Pons (tissue), 1 donor: ENCODE measurements around the gene EHD1.

Experiments used
- DNase-seq: peaks from one replicate; pipeline ENCODE4 v3.0.0-alpha.2; 2016; ENCODE audit warnings: low spot score

The EHD1 gene

GRCh38 chr11:64909653-64910343 is 31.4 kb upstream of the EHD1 start:
- DNase-seq: no peak

DNA sequence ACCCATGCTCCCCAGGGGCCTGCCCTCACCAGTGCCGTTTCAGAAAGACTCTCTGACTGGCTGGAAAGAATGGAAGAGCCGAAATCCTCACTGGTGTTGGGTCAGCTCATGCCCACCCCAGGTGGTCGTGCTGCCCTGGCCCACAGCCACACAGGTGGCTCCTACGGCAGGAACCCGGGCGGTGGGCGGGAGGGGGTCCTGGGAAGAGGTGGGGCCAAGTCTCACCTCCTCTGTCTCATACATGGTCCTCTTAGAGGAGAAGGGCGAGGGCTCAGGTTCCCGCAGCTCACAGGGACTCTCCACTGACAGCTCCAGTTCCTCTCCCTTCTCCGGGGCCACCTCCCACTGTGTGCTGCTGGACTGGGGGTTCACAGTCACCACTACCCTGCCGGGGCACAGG is 30.3 kb upstream of the EHD1 start:
- DNase-seq: no peak

DNA sequence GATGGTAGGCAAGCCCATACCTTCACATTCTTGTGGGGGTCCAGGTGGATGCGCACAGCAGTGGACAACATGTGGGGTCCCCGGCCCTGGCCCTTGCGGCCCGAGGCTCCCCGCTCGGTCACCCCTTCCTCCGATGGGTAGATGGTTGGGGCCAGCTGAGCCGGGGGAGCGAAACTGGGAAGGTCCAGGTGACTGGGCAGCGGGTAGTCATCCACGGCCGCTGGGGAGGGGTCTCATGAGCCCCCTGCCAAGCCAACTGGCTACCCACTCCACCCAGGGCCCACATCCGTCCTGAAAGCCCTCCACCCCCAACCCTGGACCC is 27.9 kb upstream of the EHD1 start:
- DNase-seq: no peak

DNA sequence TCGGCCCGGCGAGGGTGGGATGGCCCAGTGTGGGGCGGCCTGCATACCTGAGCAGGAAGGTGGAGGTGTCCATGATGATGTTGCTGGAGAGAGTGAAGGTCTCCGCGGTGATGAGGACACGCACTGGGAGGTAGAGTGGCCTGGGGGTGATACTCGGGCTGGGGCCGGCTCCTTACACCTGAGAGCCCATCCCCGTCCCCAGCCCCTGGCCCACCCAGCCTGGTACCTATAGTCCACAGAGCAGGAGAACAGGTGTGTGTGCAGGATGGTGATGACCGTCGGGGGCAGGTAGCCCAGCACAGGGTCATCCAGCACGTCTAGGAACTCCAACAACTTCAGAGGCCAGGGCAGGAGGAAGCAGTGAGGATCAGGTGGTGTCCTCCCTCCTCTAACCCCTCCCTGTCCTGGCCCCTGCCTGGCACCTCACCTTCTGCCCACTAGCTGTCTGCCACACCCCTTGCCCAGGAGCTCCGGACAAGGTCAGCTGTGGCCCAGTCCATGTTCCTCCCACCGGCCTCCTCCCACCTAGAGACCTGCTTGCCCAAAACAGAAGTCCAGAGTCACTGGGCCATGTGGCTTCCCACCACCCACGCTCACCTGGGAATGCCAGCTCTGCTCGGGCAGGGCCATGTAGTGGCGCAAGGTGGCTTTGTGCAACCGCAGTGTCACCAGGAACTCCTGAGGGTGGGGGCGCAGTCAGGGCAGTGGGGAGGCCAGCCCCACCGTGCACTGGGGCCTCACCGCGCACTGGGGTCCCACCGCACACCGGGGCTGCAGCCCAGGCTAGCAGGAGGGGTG is 27.3 kb upstream of the EHD1 start:
- DNase-seq: no peak

DNA sequence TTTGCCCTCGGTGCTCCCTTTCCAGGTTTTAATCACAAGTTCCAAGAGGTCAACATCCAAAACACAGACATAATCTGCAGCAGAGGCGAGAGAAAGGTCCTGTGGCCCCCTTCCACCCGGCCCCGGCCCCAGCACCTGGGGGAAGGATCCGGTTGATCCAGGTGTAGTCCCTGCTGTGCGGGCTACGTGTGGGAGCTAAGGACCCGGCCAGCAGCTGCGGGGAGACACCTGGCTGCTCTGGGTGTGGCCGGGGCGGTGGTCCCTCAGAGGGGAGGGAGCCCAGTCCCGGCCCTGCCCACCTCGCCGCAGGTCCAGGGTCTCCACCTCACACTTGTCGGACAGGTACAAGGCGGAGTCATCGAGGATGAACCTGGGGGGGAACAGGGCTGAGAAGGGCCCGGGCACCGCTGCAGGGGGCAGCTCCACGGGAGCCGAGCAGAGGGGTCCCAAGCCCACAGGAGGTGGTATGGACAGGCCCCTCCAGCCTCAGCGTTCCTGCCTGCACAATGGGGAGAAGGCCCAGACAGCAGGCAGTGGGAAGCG is 24.9 kb upstream of the EHD1 start:
- DNase-seq: no peak

DNA sequence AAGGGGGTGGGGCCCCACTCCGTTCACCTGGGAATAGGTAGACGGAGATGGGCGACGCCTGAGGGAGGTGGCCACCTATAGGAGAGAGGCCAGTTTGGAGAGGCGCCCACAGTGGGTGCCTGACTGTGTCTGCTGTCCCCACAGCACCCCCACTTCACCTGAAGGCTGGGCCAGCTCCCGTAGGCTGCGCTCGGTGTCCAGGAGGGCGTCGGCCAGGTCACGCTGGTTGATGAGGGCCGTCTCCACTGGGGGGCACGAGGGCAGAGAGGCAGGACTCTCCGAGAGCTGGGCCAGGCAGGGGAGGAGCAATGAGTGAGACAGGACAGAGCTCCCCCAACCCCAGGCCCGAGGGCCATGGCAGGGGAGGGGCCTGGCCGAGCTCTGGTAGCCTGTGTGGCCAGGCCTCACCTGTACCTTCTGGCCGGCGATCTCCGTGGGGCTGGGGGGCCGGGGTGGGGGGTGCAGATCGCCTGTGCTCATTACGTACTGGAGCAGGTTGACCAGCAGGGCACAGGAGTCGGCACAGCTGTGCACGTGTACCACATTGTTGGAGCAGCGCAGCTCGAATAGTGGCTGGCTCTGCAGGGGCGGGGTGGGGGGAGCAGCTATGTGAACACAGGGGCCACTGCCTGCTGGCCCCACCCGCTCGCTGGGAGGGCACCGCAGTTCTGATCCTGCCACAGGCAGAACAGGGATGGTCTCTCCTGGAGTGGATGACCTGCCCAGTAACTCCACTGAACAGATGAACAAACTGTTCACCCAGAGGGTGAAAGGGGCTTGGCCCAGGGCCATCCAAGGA is 23.9 kb upstream of the EHD1 start:
- no peak for DNase-seq

DNA sequence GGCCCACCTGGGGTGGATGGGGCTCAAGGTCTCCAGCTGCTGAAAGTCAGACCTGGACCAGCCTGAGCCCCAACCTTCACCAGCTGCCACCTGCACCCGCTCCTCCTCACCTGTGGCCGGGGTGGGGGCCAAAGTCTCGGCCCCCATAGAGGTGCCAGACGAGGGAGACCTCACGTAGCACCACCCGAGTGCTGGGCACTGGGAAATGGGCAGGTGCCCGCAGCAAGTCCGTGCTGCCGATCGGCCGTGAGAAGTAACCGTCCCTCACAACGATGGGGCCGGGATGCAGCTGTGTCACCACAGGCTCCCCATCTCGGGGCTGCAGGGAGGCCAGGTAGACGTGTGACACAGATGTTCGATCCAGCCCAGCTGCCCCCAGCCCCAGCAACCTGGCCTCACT is 22.4 kb upstream of the EHD1 start:
- no peak for DNase-seq

- no peak for DNase-seq
Measured at GRCh38 chr11:64900263-64900678, 21.9 kb upstream of the EHD1 start.

DNA sequence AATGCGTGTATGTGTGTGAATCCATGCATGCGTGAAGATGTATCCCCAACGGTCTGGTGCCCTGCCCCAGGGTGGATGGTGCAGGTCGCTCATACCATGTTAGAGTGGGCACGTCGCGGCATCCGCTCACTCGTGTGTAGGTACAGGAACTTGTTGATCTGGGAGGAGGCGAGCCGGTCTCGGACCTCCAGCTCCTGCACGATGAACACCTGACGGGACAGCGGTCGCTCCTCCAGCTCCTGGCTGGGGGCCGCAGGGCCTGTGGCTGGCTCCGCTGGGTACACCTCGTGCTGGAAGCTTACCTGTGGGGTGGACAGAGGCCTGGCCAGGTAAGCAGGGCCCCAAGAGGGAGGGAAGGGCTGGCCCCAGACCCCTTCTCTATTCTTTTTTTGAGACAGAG is 20.1 kb upstream of the EHD1 start:
- DNase-seq: no peak

GRCh38 chr11:64898076-64898445 is 19.6 kb upstream of the EHD1 start:
- no peak for DNase-seq

DNA sequence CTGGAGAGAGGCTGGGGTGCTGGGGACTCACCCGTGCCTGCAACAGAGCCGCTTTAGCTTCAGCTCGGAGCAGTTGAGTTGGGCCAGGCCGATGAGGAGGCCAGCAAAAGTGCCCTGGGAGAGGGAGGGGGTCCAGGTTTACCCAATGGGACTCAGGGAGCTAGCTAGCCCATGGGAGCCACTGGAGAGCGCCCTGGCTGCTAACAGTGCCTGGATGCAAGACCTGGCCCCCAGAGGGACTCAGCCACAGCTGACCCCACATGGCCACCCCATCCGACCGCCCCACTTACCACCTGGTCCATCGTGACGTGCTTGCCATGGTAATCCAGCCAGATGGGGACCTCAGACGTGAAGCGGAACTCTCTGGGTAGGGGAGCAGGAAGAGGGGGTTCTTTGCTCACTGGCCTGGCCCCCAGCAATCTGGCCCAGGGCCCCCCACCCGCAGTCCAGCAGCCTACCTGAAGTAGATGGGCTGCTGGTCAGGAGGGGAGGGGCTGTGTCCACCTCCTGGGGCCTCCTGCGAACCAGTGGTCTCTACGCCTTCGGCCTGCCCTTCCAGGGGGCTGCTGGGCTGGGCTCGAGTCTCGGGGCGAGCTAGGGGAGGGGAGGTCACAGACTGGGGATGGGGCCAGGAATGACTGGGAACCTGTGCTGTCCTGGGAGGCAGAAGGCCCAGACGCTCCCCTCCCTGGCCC is 19.1 kb upstream of the EHD1 start:
- no peak for DNase-seq

GRCh38 chr11:64896448-64897022 is 18.1 kb upstream of the EHD1 start:
- DNase-seq: no peak

DNA sequence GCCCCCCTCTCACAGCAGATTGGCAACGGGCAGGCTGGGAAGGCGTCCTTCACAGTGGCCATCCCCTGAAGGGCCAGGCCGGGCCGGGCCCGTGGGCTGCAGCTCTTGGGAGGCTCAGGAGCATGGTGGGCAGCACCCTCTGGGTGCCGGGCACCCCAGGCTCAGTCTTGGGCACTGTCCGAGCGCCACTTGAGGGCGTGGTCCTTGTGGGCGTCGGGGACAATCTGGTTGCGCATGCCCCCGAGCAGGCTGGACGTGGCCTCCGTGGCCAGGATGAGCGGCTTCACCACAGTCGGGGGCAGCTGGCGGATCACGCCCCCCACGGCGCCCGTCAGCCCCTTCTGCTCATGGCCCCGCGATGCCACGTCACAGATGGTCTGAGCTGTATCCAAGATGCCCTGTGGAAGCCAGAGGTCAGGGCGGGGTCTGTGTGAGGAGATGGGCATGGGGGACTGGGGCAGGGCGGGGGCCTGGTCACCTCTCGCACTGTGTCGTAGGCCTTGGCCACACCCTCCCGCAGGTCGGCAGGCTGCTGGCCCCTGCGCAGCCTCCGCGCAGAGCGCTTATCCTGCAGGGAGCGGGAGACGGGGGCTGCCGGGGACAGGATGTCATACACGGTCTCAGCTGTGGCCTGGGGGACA is 16.5 kb upstream of the EHD1 start:
- no peak for DNase-seq

DNA sequence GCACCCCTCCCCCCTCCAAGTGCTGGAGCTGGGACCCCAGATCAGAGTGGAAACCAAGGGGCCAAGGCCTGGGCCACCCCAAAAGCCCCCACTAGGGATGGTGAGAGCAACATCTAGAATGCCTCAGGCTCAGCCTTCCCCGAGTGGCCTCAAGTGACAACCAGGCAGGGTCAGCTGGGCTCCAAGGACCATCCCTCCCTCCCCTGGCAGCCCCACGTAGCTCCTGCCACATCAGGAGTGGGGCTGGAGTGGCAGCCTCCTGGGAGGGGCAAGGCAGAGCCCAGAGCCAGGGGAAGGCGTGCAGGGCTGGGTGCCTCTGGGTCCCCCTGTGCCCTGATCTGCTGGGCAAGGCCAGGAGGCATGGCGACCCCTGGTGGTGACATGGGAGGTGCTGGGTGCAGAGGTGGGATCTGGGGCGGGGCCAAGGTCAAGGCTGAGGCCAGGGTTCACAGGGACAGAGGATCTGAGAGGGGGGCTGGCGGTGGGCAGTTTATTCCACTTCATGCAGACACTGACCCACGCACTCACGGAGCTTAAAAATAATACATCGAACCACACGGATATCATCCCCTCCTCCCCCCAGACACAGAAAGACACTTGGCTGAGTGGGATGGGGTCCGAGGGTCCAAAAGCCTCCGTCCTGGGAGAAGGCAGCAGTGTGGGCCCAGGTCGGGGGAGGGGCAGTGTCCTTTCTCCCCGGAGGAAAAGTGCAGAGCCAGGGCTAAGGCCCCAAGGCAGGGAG is 15.8 kb upstream of the EHD1 start:
- DNase-seq: peak; percentile 59

- no peak for DNase-seq
Measured at GRCh38 chr11:64893194-64894069, 15.0 kb upstream of the EHD1 start.

DNA sequence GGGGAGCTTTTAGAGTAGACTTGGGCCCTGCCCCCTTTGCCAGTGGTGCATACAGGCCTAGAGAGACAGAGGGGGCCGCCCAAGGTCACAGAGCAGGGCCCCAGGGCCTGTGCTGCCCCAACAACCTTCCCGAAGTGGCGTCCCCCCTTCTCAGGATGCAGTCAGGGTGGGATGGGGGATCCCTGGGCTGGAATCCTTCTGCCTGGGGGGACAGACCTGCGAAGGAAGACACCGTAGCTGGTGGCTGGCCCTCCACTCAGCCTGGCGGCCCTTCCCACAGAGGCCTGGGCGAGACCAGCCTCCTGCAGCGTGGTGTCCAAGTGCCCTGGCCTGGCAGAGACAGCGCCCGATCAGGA is 14.4 kb upstream of the EHD1 start:
- no peak for DNase-seq

GRCh38 chr11:64892411-64892831 is 14.0 kb upstream of the EHD1 start:
- no peak for DNase-seq

GRCh38 chr11:64891880-64892279 is 13.5 kb upstream of the EHD1 start:
- no peak for DNase-seq

- no peak for DNase-seq
Measured at GRCh38 chr11:64891215-64891848, 12.9 kb upstream of the EHD1 start.
